ENCODE data around the gene UGT1A8. TPM values are rescaled to one million over a fixed set of nuclear protein-coding genes. Genes with fewer than 3 reads are reported as not detected.
A peak's percentile ranks its signal among the peaks of the same experiment; 100 is the strongest.
"Not testable (repeated sequence)": the region's sequence is repeated elsewhere in the genome, so short reads cannot be mapped to it uniquely, and the experiment has no call there.

The UGT1A8 gene
- polyA plus RNA-seq, 2 of the 4 experiments (the other 2 are of a cell fraction) = 0.22 TPM; not detected in 1

- H3K9me3 ChIP-seq = peaks cover 61% of the 10 kb centered on the region
- WGBS (ENCODE audit: missing lambda C conversion rate) = 45% methylated on average over 2 of the region's 2 CpGs
- H3K4me1 ChIP-seq = peaks cover 29% of the 10 kb centered on the region
- POLR2A ChIA-PET; FAIRE-seq; DNase-seq (ENCODE audit: low read depth in 1 of 2, low spot score in 1 of 2): not testable (repeated sequence)
- peak overlapping the region; percentile 18; the same call in 1 of the 3 replicates for H3K4me3 ChIP-seq
- peak in 1 of 2 experiments; percentile 53; a peak in 4 of 6 replicates for ATAC-seq
- CTCF ChIA-PET = interaction anchor here (0.6 to 0.8 kb wide), 2 partner anchors 14 to 87 kb away, joined by 3 read pairs; no protein-coding TSS in a partner anchor
- peak overlapping the region; percentile 89 to 92 for H3K27ac ChIP-seq
- H3K4me2 ChIP-seq = peak overlapping the region; percentile 79
Measured at GRCh38 chr2:233745838-233746237, 128.4 kb downstream of the UGT1A8 start.

GRCh38 chr2:233746475-233747282 is 129.2 kb downstream of the UGT1A8 start:
- TF ChIP-seq CEBPB (IDR thresholded peaks at IDR 0.05) = no peak
- TF ChIP-seq SREBF2 (IDR thresholded peaks at IDR 0.05) = no peak
- TF ChIP-seq ELK1 (IDR thresholded peaks at IDR 0.05; ENCODE audit: low read depth, low read length) = no peak
- no peak for TF ChIP-seq NPAS2 (CRISPR knock-in tag; IDR thresholded peaks at IDR 0.05; ENCODE audit: borderline replicate concordance)
- no peak for TF ChIP-seq ZFP36 (IDR thresholded peaks at IDR 0.05; ENCODE audit: borderline replicate concordance, partially characterized antibody)
- no peak for TF ChIP-seq SMC3 (IDR thresholded peaks at IDR 0.05)
- TF ChIP-seq RARB (CRISPR knock-in tag; IDR thresholded peaks at IDR 0.05) = no peak
- ATAC-seq (peak; percentile 27 to 61; a peak in 3 of 6 replicates), FAIRE-seq (no peak), DNase-seq (ENCODE audit: low read depth in 1 of 2, low spot score in 1 of 2) (peak in 1 of 2 experiments; percentile 29)
- peak overlapping the region; percentile 89 to 92 for H3K27ac ChIP-seq
- ChIA-PET CTCF (interaction anchor here (0.8 kb wide), 1 partner anchor 86 kb away, joined by 3 read pairs; no protein-coding TSS in a partner anchor), POLR2A (no interaction called here)
- whole genome bisulfite sequencing (ENCODE audit: missing lambda C conversion rate) = 76% methylated on average over 10 of the region's 10 CpGs
- peaks cover 63% of the 10 kb centered on the region for H3K9me3 ChIP-seq
- H3K4me2 ChIP-seq = peak overlapping the region; percentile 79
- no peak overlapping the region for H3K4me3 ChIP-seq
- peaks cover 29% of the 10 kb centered on the region for H3K4me1 ChIP-seq

GRCh38 chr2:233747283-233747544 is 129.8 kb downstream of the UGT1A8 start:
- DNase-seq (ENCODE audit: low read depth in 1 of 2, low spot score in 1 of 2) = no peak
- CTCF ChIA-PET = no interaction called here
- Histone ChIP-seq H3K9me3 (peaks cover 63% of the 10 kb centered on the region), H3K27ac (peak overlapping the region; percentile 89 to 92), H3K4me2 (no peak overlapping the region), H3K4me1 (peaks cover 29% of the 10 kb centered on the region), H3K4me3 (no peak overlapping the region)
- no peak for ATAC-seq
- 90% methylated on average over 6 of the region's 6 CpGs for WGBS (ENCODE audit: missing lambda C conversion rate)
- FAIRE-seq = no peak
- no peak for TF ChIP-seq USF2 (IDR thresholded peaks at IDR 0.05)
- no peak for TF ChIP-seq HEYL (CRISPR knock-in tag; IDR thresholded peaks at IDR 0.05)
- no peak for TF ChIP-seq MYC (IDR thresholded peaks at IDR 0.05; ENCODE audit: borderline replicate concordance, low read length)
- TF ChIP-seq FOSB (CRISPR knock-in tag; IDR thresholded peaks at IDR 0.05) = no peak
- TF ChIP-seq NFE2L2 (conservative IDR thresholded peaks at IDR 0.05; ENCODE audit: low read length) = no peak
- no peak for TF ChIP-seq ZC3H11A (IDR thresholded peaks at IDR 0.05)
- no peak for TF ChIP-seq REST (IDR thresholded peaks at IDR 0.05)
- POLR2A ChIA-PET = no interaction called here

Data from A549 (cell line).